Esophagus squamous epithelium (tissue), 4 donors: ENCODE data around the gene TTC21A.

Source experiments
- CTCF ChIP-seq, 6 experiments: fragments of 450-650 bp in 4 of 6; fragments of 200-600 bp in 2 of 6; sonication (generic) in 2 of 6; IDR thresholded peaks; one replicate each; pipeline ENCODE4 v1.5.1; 2016 to 2019; ENCODE audit warnings: antibody characterized with exemption in 6 of 6, mild to moderate bottlenecking in 4 of 6, moderate library complexity in 4 of 6
- POLR2A ChIP-seq, 4 donors: fragments of 450-650 bp; IDR thresholded peaks; one replicate each; pipeline ENCODE4 v1.6.1; 2017; ENCODE audit warnings: antibody characterized with exemption in 4 of 4, mild to moderate bottlenecking in 4 of 4, moderate library complexity in 3 of 4

- no peak for TF ChIP-seq CTCF (IDR thresholded peaks at IDR 0.05)
- no peak for TF ChIP-seq POLR2A (IDR thresholded peaks at IDR 0.05)
Observed at GRCh38 chr3:39147711-39148434, 40.4 kb downstream of the TTC21A start.
